Endometrial microvascular endothelial cells (primary cell): ENCODE data around the gene PGBD1. TPM values are rescaled to one million over a fixed set of nuclear protein-coding genes. Genes with fewer than 3 reads are reported as not detected.

Experiments used
- in situ Hi-C: cut with HindIII; loops from 2 replicates; pipeline ENCODE4 v1.10.0; 2017; ENCODE audit warnings: low sequenced_read_pairs, low pct_unique_long_range_greater_than_20kb; ENCODE audit errors: inconsistent ontology term
- total RNA-seq: library from RNA; depleted of rRNA; stranded (reverse); fragments of >200 nt; gene quantifications from one replicate; pipeline ENCODE4 v1.2.3, GENCODE V29; 2015; ENCODE audit errors: inconsistent ontology term

The PGBD1 gene
- total RNA-seq, 1 donor from 2014 or later, result 11.9 TPM

- in situ Hi-C loops, result no loop called here
These were observed 45.1 kb downstream of the PGBD1 start for GRCh38 chr6:28326371-28326948.

GRCh38 chr6:28330041-28330440, 48.7 kb downstream of the PGBD1 start:
- in situ Hi-C loops, result no loop called here

GRCh38 chr6:28333047-28333446, 51.7 kb downstream of the PGBD1 start:
- in situ Hi-C loops, result no loop called here

- in situ Hi-C loops, result no loop called here
These were observed 52.2 kb downstream of the PGBD1 start for GRCh38 chr6:28333599-28334018.

- in situ Hi-C loops, result no loop called here
These were observed 53.1 kb downstream of the PGBD1 start for GRCh38 chr6:28334286-28335039.

- in situ Hi-C loops, result no loop called here
These were observed 53.7 kb downstream of the PGBD1 start for GRCh38 chr6:28335040-28335563.

DNA sequence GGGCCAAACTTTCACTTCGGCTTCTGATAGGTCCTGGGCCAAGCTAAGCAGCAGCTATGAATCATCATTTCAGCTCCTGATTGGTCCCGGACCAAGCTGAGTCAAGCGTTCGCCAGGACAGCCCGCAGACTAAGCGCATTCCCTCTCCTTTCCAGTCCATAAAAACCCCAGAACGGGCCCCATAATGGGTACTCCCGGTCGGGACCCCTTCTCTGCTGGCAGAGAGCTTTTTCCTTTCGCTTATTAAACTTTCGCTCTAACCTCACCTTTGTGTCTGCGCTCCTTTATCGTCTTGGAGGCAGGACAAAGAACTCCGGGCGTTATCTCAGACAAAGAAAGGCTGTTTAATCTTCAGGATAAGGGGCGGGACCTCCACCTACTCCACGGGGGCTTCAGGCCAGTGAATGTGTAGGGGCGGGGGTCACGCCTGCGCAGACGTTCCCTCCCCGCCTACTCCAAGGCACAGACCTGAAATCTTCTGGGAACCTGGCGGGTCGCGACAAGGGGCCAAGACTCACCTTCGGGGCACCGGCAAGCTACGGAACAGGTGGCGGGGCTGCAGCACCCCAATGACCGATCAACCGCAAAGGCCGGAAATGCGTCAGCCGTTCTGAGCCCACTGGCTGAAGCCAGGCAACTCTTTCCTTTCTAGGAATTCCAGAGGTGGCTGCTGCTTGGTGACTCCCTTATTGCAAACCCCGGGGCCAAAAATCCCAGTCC, 54.4 kb downstream of the PGBD1 start, which contains the start of gene ZSCAN31:
ZSCAN31 (minus strand) TSS at position 585 of the 720 bp plus-strand sequence. CDS start 6,465 bp downstream, outside the sequence.
- in situ Hi-C loops, result no loop called here

GRCh38 chr6:28336284-28337120, 55.1 kb downstream of the PGBD1 start:
- in situ Hi-C loops, result no loop called here

DNA sequence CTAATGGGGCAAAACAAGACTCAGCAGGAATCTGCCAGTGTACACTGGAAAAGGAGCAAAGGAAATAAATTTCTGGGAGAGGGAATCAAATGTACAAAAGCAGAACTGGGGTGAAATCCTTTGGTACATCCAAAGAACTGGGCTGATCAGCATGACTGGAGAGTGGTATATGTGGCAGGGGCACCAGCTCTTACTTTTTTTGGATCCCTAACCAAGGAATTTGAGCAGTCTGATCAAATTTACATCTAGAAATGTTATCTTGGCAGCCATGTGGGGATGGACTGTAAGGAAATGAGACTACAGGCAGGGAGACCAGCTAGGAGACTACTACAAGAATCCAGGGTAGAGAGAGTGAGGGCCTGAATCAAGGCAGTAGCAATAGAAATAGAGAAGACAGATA, 55.7 kb downstream of the PGBD1 start:
- in situ Hi-C loops, result no loop called here

DNA sequence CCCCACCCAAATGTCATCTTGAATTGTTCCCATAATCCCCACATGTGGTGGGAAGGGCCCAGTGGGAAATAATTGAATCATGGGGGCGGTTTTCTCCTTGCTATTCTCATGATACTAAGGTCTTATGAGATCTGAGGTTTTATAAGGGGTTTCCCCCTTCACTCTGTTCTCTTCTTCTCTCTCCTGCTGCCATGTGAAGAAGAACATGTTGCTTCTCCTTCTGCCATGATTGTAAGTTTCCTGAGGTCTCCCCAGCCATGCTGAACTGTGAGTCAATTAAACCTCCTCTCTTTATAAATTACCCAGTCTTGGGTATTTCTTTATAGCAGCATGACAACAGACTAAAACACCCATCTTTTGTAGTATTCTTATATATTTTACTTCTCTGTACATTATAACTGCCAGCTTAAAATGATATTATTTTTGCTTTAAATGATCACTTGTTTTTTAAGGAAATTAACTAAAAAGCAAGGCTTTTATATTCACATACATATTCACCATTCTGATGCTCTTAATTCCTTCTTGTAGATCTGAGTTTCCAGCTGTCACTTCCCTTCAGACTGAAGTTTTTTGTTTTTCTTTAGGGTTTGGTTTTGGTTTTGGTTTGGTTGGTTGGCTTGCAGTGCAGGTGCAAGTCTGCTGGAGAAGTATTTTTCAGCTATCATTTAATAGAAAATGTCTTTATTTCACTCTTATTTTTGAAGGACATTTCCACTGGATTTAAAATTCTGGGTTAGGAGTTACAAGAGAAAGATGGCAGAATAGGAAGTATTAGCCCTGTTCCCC, 59.1 kb downstream of the PGBD1 start:
- in situ Hi-C loops, result no loop called here

DNA sequence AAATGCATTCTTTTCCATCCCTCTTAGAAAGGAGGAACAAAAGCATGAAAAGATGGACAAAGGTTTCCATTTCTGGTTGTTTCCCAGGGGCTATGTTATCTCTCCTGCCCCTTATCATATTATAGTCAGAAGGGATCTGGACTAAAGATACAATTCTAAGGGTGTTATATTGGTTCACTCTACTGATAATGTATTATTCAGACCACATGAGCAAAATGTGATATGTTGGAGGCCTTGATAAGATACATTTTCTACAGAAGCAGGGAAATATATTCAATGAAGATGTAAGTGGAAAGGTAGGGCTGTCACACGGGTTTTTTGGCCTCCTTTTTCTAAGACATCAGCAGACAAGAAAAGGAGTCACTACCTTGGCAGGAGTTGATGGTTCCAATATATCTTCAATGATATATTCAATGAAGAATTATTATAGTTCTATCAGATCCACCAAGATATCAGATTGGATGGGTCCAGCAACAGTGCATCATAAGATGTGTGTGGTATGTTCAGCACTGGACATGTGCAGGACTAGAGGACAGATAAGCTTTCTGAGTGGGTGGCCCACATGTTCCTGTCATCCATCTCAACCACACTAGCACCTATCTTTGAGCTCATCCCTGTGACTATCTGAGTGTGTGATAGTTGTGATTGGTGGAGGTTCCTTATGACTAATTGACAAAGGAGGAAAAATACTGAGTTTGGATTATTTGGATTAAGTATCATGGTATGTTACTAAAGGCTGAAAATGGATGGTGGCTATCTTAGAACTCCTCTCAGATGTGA, 62.7 kb downstream of the PGBD1 start:
- in situ Hi-C loops, result no loop called here

DNA sequence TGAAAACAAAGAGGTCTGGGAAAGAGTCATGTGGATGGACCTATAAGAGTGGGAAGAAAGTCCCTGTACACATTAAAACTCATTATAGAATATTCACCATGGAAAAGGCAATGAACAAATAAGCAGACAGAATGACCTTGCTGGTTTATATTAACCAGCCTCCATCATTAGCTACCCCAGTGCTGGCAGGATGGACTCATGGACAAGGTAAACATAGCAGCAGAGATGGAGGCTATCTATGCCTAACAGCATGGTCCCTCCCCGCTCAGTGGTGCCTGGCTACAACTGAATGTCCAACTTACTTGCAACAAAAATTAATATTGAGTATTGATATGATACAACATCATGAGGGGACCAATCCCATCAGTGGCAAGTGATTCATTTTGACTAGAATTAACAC, 63.8 kb downstream of the PGBD1 start:
- in situ Hi-C loops, result no loop called here

DNA sequence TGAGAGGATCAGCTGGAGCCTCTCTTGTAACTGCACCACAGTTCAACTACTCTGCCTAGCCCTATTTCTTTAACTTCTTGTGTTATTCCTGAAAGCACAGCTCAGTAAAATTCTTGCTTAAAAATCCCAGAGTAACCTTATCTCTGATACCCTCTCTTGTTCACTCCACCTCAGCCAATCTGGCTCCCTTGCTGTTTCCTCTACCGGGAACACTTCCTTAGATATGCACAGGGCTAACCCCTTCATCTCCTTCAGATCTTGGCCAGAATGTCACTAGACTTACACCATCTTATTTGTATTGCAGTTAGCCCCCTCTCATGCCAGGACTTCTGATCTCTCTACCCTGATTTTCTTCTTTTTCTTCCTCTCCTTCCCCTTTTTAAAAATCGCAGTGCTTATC, 65.7 kb downstream of the PGBD1 start:
- in situ Hi-C loops, result no loop called here

DNA sequence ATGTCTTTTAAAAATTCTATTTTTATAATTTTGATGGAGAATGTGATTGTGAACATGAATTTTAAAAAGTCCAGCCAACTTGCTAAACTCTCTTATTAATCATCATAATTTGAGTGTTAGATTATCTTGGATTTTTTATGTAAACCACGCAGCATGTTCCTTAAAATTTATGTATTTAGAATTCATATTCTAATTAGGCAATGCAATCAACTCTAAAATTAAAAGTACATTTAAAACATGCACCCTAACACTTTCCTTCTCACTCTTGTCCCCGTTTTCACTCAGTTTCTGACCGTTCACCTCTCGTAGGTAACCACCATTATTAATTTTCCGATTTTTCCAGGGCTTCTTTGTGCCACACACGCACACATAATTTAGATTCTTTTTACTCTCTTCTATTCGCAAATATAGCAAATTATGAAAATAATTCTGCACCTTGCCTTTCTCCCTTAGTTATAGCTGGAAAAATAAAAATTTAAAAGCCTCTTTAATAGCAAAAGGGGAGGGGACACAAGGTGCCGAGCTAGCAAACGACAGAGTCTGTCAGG, 68.0 kb downstream of the PGBD1 start:
- in situ Hi-C loops, result no loop called here

GRCh38 chr6:28349892-28350737, 68.7 kb downstream of the PGBD1 start, which contains the start of gene ZKSCAN3:
ZKSCAN3 (plus strand) TSS chr6:28349947; CDS start chr6:28359587, 9,640 bp downstream.
- in situ Hi-C loops, result no loop called here

- in situ Hi-C loops, result no loop called here
These were observed 69.7 kb downstream of the PGBD1 start for GRCh38 chr6:28351087-28351486.
